Right cardiac atrium (tissue), 5 donors: ENCODE data around the gene SDK1. TPM values are rescaled to one million over a fixed set of nuclear protein-coding genes. Genes with fewer than 3 reads are reported as not detected.

Experiments
- ATAC-seq, 2 donors: fragments of 200-7000 bp; cut with Tn5 transposase; one replicate each; pipeline versions ENCODE4 v1.8.0 to v1.9.1; 2020; ENCODE audit warnings: moderate library complexity in 2 of 2, mild to moderate bottlenecking in 1 of 2
- DNase-seq, 3 donors: peaks; one replicate each; pipeline ENCODE4 v3.0.0-alpha.2; 2020
- H3K27ac ChIP-seq: one replicate; pipeline ENCODE4 v1.5.1; 2013; ENCODE audit warnings: mild to moderate bottlenecking, low read length, control low read depth, moderate library complexity
- H3K27me3 ChIP-seq: one replicate; pipeline ENCODE4 v1.6.1; 2013; ENCODE audit not compliant: control insufficient read depth, insufficient read depth
- H3K4me1 ChIP-seq: one replicate; pipeline ENCODE4 v1.6.1; 2013; ENCODE audit warnings: low read length; ENCODE audit not compliant: control insufficient read depth, insufficient read depth
- H3K4me3 ChIP-seq: one replicate; pipeline ENCODE4 v1.5.1; 2013; ENCODE audit warnings: low read length, control low read depth
- H3K9me3 ChIP-seq: one replicate; pipeline ENCODE4 v1.6.1; 2013; ENCODE audit warnings: low read length; ENCODE audit not compliant: control insufficient read depth
- WGBS: extraction: QIAGEN DNeasy Blood & Tissue Kit; methylation state at CpG from one replicate; pipeline ENCODE4 v1.1.7; 2013; 5-methylcytosine and 5-hydroxymethylcytosine counted together
- intact Hi-C, 4 donors: fragments of 100-400 bp; cut with DNase I; formaldehyde crosslinking; loops; one replicate each; pipeline versions ENCODE4 v1.11.0 to v1.14.0; 2022 to 2023
- polyA plus RNA-seq: library from polyadenylated mRNA; stranded (reverse); fragments of 200-250 nt; gene quantifications from one replicate; pipeline ENCODE4 v1.2.3, GENCODE V29; 2013
- total RNA-seq, 4 donors: library from RNA; stranded (reverse); fragmentation: NEBNext Ultra II Directional; extraction: Animal tissue kit (Norgen Biotek cat#: 25700); gene quantifications; one replicate each; pipeline ENCODE4 v1.2.1, GENCODE V29; 2021
- donor health status: healthy with polysubstance abuse.
- donor health status: DM: no; HTN: yes; CAD: no.
- donor health status: DM: no; HTN: no; CAD: no.
- donor health status: DM: no; HTN: yes; CAD: no; lungs with severe emphysema.
- donor health status: DM: yes; HTN: yes; CAD: no.

Gene SDK1
- total and polyA plus RNA-seq, 5 donors, result 0.97 to 3.2 (median 2.4) TPM

DNA sequence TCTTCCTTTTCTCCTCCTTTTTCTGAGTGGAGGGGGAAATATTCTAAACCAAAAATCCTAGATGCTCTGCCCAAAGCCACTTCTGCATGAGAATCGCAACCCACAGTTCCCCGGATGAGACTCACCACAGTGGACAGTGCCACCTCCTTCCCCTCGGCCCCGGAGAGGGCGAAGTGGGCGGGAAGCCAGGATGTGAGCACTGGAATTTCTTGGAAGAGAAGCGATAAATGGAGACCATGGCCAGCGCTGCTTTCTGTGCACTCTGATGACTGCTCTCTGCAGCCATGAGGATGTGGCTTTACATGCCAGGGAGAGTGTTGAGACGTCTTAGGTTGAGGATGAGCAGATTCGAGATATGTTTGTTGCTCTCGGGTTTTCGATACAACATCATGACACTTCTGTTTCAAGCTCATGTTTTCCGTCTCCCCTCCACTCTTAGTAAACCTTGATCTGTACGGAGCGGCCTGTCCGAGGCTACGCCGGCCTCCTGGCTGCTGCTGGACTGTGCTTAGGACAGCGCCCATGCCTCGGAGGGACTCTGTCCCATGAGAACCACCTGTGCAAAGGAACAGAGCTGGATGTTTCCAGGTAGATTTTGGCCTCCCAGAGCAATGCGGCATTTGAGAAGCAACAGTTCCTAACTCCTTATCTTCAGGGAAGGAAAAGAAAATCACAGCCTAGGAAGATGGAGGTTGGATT lies 966.4 kb downstream of the SDK1 start:
- DNase-seq (no peak), ATAC-seq (no peak)
- Histone ChIP-seq H3K4me3 (no peak overlapping the region), H3K27ac (no peak overlapping the region), H3K4me1 (no peaks in the 10 kb centered on the region), H3K9me3 (no peaks in the 10 kb centered on the region), H3K27me3 (no peaks in the 10 kb centered on the region)
- 57% methylated on average over 21 of the region's 21 CpGs for WGBS
- intact Hi-C loops, result no loop called here

DNA sequence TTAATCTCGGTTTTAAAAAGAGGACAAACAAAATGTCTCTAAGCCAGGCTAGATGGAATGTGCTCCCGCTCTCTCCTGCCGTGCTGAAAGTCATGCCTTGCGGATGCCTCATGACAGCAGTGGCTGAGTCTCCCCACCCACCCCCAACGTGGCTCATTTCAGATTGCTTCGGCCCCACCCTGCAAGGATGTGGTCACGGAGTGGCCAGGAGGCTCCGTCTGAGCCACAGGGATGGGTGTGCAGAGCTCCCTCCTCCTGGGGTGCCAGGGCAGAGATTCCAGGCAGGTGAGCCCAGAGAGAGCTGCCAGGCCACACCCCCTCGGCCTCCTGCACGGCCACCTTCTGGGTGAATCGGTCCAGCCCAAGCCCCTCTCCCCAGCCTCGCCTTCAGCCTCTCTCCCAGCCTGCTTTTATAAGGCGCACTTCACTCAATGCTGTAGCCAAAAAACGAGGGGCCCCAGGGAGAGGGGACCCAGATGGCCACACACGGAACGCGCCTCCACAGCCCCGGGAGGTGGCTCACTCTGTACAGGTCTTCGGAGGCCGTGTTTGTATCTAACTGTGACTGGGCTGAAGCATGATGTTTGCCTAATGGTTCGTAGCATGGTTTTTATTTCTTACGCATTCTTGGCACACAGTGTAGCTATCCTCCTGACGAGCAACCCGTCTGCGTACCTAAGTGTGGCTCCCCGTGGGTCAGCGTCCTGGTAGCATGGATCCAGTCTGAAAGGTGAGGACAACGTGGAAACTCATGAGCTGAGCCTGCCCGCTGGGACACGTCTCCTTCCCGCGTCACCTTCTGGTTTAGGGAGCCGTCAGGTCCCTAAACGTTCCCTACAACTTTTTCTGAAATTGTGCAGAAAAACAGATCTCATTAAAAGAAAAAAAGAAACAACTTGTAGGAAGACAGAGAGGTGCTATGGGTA lies 967.3 kb downstream of the SDK1 start:
- H3K4me3 ChIP-seq, result no peak overlapping the region
- intact Hi-C loops, result no loop called here
- H3K9me3 ChIP-seq, result no peaks in the 10 kb centered on the region
- H3K4me1 ChIP-seq, result no peaks in the 10 kb centered on the region
- no peaks in the 10 kb centered on the region for H3K27me3 ChIP-seq
- no peak overlapping the region for H3K27ac ChIP-seq
- 82% methylated on average over 34 of the region's 34 CpGs for WGBS
- no peak for DNase-seq
- ATAC-seq, result no peak

DNA sequence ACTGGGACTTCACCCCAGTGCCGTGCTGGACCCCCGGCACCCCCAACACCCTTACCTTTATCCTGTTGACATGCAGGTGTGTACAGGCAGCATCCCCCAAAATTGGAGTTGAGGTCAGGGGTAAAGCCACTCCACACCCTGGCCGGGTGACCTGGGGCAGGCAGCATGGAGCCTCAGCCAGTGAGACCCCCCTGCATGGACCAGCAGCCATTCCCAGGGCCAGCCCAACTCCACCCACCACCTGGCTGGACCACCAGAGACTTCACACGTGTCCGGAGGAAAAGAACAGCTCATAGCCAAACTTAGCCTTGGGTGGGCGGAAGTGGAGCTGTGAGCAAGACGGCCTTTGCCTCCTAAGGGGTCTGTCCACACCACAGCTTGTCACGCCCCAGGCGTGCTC lies 968.0 kb downstream of the SDK1 start:
- Histone ChIP-seq H3K9me3 (no peaks in the 10 kb centered on the region), H3K4me3 (no peak overlapping the region), H3K27me3 (no peaks in the 10 kb centered on the region), H3K4me1 (no peaks in the 10 kb centered on the region), H3K27ac (no peak overlapping the region)
- DNase-seq (no peak), ATAC-seq (no peak)
- 90% methylated on average over 9 of the region's 9 CpGs for WGBS
- intact Hi-C loops, result no loop called here

DNA sequence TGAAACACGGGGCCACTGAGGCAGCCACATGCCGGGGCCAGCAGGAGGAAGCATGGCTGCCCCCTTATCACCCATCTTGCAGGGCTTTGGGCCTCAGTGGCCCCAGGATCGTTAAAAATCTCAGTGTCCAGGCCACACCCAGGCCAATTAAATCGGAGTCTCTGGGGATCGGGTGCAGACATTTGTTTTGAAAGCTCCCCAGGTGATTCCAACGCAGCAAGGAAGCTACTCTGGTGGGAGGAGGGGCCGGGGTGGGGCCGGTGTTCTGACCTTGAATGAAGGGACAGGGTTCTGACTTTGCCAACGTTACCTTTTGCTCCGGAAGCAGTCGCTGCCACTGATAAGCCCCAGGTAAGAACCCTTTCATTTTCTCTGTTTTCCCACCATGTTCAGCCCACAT lies 968.7 kb downstream of the SDK1 start:
- 83% methylated on average over 11 of the region's 11 CpGs for WGBS
- no peak for DNase-seq
- intact Hi-C loops, result no loop called here
- H3K27ac ChIP-seq, result no peak overlapping the region
- H3K27me3 ChIP-seq, result no peaks in the 10 kb centered on the region
- H3K4me3 ChIP-seq, result no peak overlapping the region
- no peaks in the 10 kb centered on the region for H3K4me1 ChIP-seq
- no peak for ATAC-seq
- no peaks in the 10 kb centered on the region for H3K9me3 ChIP-seq

DNA sequence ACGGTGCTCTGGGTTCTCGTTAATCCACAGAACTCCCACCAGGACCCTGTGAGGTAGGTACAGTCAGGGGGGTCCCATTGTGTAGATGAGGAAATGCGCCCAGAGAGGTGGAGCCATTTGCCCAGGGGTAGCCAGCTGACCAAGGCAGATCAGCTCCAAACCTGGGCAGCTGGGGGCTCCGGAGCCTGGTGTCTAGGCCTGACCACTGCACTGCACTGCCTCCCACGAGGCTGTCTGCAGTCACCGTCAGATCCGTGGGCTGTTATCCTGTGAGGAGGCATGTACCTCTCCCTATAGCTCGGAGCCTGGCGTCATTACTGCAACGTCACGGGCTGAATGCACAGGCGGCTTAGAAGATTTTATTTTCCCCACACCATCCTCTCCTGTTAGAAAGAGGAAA lies 969.2 kb downstream of the SDK1 start:
- H3K27me3 ChIP-seq, result no peaks in the 10 kb centered on the region
- no peaks in the 10 kb centered on the region for H3K9me3 ChIP-seq
- DNase-seq (no peak), ATAC-seq (no peak)
- no peak overlapping the region for H3K4me3 ChIP-seq
- H3K4me1 ChIP-seq, result no peaks in the 10 kb centered on the region
- H3K27ac ChIP-seq, result no peak overlapping the region
- WGBS, result 82% methylated on average over 12 of the region's 12 CpGs
- intact Hi-C loops, result no loop called here

DNA sequence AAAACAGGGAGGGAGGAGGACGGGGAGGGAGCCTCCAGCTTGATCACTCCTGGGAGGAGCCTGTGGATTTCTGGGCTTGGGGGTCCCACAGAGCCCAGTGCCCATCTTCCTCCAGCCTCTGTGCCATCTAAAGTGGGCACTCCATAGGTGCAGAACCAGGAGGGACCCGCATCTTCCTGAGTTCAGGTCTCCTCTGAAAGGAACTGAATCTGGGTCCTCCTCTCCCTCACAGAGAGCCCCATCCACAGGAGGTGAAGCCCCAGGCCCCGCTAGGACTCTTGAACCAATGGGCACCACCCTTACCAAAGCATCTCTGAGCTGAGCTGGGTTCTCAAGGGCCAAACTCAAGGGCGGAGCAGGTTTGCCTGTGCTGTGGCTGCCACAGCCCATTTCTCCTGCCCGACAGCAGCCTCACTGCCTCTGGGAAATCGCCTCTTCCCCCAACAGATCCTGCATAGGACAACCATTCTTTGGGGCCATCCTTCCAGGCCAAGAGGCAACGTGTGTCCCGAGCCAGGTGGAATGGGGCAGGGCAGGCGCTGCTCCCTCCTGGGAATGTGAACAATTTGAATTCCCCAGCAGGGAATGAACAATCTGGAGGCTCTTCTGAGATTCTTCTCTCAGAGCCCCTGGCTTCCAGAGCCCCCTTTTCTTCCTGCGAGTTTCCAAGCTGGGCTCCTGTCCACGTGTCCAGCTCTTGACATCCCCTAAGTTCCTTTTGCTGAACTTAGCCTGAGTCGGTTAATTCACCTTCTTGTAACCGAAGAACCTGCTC lies 970.1 kb downstream of the SDK1 start:
- no peak for DNase-seq
- Histone ChIP-seq H3K27me3 (no peaks in the 10 kb centered on the region), H3K4me1 (no peaks in the 10 kb centered on the region), H3K9me3 (no peaks in the 10 kb centered on the region), H3K4me3 (no peak overlapping the region), H3K27ac (no peak overlapping the region)
- intact Hi-C loops, result no loop called here
- ATAC-seq, result no peak
- 77% methylated on average over 13 of the region's 13 CpGs for WGBS

DNA sequence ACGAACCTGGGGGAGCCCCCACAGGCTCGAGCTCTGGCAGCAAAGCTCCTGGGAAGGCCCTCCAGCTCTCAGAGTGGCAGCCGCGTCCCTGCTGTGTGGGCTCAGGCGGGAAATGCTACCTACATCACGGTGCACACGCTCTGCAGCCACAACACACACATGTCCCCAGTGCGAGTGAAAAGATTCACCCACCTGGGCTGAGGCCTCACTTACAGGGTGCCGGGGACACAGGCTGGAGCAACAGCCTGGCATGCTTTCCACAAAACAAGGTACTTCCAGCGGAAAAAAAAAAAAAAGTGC lies 970.6 kb downstream of the SDK1 start:
- Histone ChIP-seq H3K27ac (no peak overlapping the region), H3K4me1 (no peaks in the 10 kb centered on the region), H3K4me3 (no peak overlapping the region), H3K27me3 (no peaks in the 10 kb centered on the region), H3K9me3 (no peaks in the 10 kb centered on the region)
- 78% methylated on average over 10 of the region's 10 CpGs for WGBS
- intact Hi-C loops, result no loop called here
- no peak for DNase-seq
- no peak for ATAC-seq

DNA sequence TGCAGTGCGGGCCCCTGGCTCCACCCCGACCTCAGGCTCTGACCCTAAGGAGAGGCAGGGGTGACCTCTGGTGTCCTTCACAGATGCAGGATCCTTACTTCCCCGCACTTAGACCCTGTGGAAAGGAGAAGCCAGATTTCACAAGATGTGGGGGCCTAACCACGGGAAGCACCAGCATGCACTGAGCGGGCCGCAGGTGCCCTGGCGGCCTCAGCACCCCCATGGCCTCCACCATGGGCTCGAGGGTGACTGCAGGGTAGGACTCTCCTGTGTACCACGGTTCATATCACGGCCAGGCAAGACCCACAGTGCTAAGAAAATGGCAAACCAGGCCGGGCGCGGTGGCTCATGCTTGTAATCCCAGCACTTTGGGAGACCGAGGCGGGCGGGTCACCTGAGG lies 971.1 kb downstream of the SDK1 start:
- H3K4me3 ChIP-seq, result no peak overlapping the region
- H3K4me1 ChIP-seq, result no peaks in the 10 kb centered on the region
- 92% methylated on average over 16 of the region's 16 CpGs for WGBS
- H3K9me3 ChIP-seq, result no peaks in the 10 kb centered on the region
- no peak for ATAC-seq
- intact Hi-C loops, result no loop called here
- no peaks in the 10 kb centered on the region for H3K27me3 ChIP-seq
- no peak for DNase-seq
- H3K27ac ChIP-seq, result no peak overlapping the region

DNA sequence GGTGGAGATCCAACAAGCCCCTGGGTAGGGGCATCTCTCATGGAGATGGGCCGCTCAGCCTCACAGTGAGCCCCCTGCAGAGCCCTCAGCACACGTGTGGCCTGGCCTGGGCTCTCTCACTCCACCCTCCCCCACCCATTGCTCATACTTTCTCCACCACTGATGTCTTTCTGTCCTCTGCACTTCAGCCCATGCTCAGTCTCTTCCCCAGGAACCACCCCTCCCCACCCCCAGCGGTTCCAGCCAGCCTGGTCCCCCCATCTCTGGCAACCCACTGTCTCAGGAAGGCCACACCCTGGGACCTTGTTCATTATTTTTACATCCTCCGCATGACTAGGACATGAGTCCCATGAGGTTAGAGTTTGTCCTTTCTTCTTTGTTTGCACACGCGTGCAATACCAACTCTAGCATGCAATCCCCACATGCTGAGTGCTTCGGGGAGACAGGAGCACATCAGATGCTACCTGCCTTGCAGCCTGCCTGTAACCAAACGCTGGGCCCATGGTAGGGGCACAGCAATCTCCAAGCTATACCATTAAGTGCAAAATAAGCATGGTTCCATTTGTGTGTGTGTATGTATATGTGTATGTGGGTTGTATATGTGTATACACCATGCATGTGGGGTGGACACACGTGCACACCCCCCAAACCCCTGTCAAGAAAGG lies 972.6 kb downstream of the SDK1 start:
- no peaks in the 10 kb centered on the region for H3K27me3 ChIP-seq
- intact Hi-C loops, result no loop called here
- H3K4me3 ChIP-seq, result no peak overlapping the region
- 79% methylated on average over 9 of the region's 9 CpGs for WGBS
- DNase-seq (no peak), ATAC-seq (no peak)
- no peak overlapping the region for H3K27ac ChIP-seq
- H3K9me3 ChIP-seq, result no peaks in the 10 kb centered on the region
- no peaks in the 10 kb centered on the region for H3K4me1 ChIP-seq

DNA sequence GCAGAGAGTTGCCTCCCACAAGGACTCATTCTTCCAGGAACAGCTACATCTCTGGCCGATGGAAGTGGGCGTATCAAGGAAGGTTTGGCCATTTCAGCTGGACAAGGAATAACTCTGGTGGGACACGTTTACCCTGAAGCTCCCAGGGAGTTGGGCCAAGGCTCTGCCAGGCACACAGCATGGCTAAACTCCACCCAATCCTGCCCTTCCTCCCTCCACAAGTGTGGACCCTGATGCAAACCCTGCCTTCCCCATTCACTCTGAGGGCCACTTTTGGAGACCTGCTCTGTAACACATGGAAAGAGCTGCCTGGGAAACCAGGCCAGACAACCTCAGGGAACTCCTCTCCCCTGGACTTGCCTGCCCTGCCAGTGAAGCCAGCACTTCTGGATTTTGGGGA lies 973.2 kb downstream of the SDK1 start:
- ATAC-seq, result no peak
- 81% methylated on average over 3 of the region's 3 CpGs for WGBS
- intact Hi-C loops, result no loop called here

DNA sequence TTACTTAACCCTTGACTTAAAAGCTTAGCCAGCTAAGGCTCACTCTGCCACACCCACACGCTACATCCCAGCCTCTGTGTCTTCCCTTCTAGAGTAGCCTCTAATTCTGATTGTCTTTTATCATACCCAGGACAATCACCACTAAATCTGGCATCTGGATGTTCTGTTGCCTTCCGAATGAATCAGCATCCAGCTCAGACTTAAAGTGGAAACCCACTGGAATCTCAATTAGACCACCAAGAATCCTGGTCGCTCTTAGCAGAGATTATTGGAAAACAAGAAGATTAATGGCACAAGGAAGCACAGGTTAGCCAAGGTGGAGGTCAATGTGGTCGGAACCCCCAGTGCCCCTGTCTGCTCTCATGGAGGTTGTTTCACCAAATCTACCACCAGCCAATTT lies 976.9 kb downstream of the SDK1 start:
- Histone ChIP-seq H3K4me1 (no peaks in the 10 kb centered on the region), H3K4me3 (no peak overlapping the region), H3K27me3 (no peaks in the 10 kb centered on the region), H3K9me3 (no peaks in the 10 kb centered on the region), H3K27ac (no peak overlapping the region)
- WGBS, result 73% methylated on average over 4 of the region's 4 CpGs
- ATAC-seq (no peak), DNase-seq (no peak)
- intact Hi-C loops, result no loop called here

More for the DNA sequence above, 973.2 kb downstream of the SDK1 start:
- Histone ChIP-seq H3K27me3 (no peaks in the 10 kb centered on the region), H3K9me3 (no peaks in the 10 kb centered on the region), H3K4me1 (no peaks in the 10 kb centered on the region), H3K4me3 (no peak overlapping the region), H3K27ac (no peak overlapping the region)
- no peak for DNase-seq
